ENCODE results near the gene RNF39.
"Not testable (repeated sequence)": the region's sequence is repeated elsewhere in the genome, so short reads cannot be mapped to it uniquely, and the experiment has no call there.

RNF39 gene

DNA sequence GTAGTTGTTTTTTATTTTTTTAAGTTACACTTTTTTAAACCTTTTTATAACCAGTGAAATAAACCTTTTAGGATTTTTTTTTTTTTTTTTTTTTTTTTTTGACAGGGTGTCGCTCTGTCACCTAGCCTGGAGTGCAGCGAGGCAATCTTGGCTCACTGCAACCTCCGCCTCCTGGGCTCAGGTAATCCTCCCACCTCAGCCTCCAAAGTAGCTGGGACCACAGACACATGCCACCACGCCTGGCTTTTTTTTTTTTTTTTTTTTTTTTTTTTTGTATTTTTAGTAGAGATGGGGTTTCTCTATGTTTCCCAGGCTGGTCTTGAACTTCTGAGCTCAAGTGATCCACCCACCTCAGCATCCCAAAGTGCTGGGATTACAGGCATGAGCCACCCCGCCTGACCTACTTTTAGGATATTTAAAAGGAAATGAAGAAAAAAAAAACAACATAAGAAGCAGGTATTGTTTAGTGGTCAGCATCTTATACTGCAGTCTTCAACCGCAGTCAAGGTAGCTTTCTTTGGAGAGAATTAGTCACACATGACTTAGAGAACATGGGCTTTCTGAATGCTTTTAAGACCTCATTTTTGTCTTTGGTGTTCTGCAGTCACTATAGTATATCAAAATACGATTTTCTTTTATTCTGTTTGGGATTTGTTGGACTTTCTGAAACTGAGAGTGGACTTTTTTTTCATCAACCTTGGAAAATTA is 12.9 kb downstream of the RNF39 start:
- DNase-seq (ENCODE audit: low read depth in 3 of 3, low spot score in 1 of 3): no peak

DNA sequence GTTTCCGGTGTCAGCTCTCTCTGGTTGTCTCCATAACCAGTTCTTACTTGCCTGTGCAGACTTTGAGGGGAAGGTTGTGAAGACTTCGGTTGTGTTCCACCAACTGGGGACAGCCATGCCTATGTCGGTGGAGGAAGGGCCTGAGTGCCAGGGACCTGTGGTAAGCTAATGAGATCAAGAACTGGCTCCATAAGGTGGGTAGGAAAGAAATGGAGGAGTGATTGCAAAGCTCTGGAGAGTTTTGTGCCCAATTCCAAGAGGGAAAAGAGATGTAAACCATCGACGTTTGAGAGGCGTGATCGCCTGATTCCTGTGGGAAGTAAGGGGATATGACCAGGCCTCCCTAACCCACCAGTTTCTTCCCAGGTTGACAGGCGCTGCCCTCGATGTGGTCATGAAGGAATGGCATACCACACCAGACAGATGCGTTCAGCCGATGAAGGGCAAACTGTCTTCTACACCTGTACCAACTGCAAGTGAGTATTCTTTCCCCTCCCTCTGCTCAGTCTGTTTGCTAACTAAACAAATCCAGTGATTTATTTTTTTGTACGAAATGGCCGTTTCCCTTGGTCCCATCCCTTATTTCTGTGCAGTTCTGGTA is 13.6 kb downstream of the RNF39 start:
- DNase-seq (ENCODE audit: low read depth in 3 of 3, low spot score in 1 of 3): no peak

DNA sequence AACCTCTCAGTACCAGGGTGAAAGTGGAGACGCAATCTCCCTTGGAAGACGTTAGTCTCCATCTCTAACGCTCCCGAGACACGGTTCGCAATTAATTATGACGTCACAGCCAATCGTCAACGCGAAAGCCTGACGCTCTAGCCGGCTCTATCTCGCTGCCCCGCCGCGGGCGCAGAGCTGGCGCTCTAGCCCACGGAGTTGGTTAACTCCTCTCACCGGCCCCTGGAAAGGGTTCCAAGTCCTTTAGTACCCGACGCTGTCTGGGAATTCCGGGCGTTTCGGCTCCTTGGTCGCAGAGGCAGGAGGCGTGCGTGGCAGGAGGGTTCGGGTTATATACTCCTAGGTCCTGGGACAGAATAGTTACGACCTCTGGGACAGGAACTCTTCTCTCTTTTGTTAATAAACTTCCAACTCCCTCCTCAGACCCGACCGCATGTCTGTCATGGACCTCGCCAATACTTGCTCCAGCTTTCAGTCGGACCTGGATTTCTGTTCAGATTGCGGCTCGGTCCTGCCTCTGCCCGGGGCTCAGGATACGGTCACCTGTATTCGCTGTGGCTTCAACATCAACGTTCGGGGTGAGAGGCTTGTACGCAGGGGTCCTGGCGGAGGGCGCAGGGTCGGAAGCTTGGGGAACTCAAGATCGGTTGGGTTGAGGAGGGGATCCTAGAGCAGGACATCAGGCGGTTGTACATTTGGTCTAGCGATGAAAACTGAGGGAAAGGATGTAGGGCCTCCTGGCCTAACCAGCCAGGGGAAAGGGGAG is 14.3 kb downstream of the RNF39 start, which contains the start of gene POLR1H:
TSS of gene POLR1H (plus strand) at position 174 of the 766 bp plus-strand sequence. CDS start at position 434, 260 bp downstream.
- peak; percentile 65 to 72 (median 67) for DNase-seq (ENCODE audit: low read depth in 3 of 3, low spot score in 1 of 3)

DNA sequence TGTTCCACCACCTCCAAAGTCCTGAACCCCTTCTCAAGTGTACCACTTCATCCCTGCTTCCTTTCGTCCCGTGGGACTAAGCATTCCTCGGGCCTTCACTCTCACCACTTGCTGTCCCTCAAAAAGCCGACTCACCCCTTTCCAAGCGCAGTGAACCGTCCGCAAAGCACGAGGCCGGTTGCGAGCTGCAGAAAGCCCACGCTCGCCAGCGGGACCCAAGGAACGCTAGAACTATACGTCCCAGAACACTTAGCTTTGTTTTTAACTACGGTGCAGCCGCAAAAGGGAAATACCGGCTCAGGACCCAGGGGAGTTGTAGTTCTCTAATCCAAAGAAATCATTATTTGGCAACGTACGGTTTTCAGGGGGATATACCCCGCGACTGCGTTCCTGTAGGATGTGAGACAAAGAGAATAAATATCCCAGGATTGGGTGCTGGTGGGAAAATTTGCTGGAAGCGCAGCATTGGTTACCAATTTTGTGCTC is 14.9 kb downstream of the RNF39 start:
- no peak for DNase-seq (ENCODE audit: low read depth in 3 of 3, low spot score in 1 of 3)

DNA sequence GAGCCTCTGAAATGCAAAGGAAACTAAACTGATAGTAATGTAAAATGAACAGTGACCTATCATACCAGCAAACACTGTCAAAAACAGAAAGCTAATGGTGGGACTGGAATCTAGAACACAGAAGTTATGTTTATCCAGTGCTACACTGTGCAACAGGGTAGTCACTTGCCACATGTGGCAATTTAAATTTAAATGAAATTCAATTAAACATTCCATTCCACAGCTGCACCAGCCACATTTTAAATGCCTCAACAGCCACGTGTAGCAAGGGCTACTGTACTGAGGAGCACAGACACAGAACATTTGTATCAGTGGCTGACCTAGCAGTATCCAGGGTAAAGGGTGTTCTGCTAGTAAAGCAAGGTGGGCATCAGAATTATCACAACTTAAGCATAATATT is 20.1 kb downstream of the RNF39 start:
- no peak for DNase-seq (ENCODE audit: low read depth in 3 of 3, low spot score in 1 of 3)

- no peak for DNase-seq (ENCODE audit: low read depth in 3 of 3, low spot score in 1 of 3)
Observed at GRCh38 chr6:30053682-30054081, 21.9 kb downstream of the RNF39 start.

GRCh38 chr6:30047220-30047619 is 28.3 kb downstream of the RNF39 start:
- DNase-seq (ENCODE audit: low read depth in 3 of 3, low spot score in 1 of 3): no peak

DNA sequence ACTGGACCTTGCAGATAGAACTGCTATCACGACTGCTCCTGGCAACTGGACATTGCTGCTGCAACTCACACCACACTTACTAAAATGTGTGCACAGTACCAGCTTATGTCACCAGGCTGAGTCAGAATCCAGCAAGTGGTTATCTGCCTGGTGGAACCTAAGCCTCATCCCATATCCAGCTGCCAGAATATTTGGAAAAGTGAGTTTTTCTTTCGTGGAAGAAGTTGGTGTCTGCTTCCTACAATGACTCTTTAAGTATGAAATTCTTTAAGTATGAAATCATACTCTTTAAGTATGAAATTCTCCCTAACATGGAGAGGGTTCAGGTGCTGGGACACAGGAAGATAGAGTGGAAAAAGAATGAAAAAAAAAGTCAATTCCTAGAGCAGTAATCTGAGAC is 30.9 kb downstream of the RNF39 start:
- DNase-seq (ENCODE audit: low read depth in 3 of 3, low spot score in 1 of 3): no peak

- DNase-seq (ENCODE audit: low read depth in 3 of 3, low spot score in 1 of 3): no peak
Observed at GRCh38 chr6:30043744-30044143, 31.8 kb downstream of the RNF39 start.

- no peak for DNase-seq (ENCODE audit: low read depth in 3 of 3, low spot score in 1 of 3)
Observed at GRCh38 chr6:30042914-30043313, 32.7 kb downstream of the RNF39 start.

GRCh38 chr6:30042476-30042875 is 33.1 kb downstream of the RNF39 start:
- DNase-seq (ENCODE audit: low read depth in 3 of 3, low spot score in 1 of 3): no peak

DNA sequence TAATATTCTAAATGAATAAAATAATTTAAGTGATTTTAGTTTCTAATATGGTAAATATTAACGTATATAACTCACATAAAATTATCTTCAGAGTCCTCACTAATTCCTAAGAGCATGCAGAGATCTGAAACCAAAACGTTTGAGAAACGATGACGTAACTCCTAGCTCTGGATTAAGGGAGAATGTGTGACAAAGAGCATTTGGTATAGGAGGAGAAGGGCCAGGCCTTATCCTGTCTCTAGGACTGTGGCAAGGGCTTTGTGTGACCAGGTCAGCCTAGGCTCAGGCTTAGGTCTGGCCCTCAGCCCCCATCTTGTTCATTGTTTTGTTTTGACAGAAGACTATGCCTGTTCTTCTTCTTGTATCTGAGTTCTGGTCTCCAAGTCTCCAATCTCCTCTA is 33.7 kb downstream of the RNF39 start:
- DNase-seq (ENCODE audit: low read depth in 3 of 3, low spot score in 1 of 3): no peak

- DNase-seq (ENCODE audit: low read depth in 3 of 3, low spot score in 1 of 3): no peak
Observed at GRCh38 chr6:30041221-30041620, 34.3 kb downstream of the RNF39 start.

DNA sequence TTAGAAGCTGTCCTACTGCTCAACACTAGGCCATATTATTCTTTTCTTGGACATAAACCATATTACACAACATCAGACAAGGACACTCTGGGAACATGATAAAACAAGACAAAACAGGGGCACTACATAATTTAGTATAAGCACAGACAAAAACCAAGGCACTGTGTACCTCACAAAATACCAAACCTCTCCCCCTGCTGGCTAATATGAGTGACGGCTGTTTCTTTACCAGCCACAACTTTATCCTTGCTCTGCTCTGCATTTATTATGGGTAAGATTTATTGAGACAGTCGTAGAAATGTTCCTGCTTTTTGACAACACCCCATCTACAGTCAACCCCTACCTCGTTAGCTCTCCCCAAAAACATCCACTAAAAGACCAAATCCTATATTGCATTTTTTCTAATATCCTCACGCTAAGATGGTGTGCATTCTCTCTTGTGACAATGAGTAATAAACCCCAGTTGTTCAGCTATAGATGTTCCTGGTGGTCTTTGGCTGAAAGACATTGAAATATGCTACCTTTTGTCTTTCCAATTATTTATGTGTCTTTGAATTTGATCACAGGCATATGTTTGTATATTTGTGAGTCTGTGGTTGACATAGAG is 38.3 kb downstream of the RNF39 start:
- no peak for DNase-seq (ENCODE audit: low read depth in 3 of 3, low spot score in 1 of 3)

GRCh38 chr6:30035784-30036183 is 39.8 kb downstream of the RNF39 start:
- no peak for DNase-seq (ENCODE audit: low read depth in 3 of 3, low spot score in 1 of 3)

GRCh38 chr6:30033440-30033839 is 42.1 kb downstream of the RNF39 start:
- not testable (repeated sequence) for DNase-seq (ENCODE audit: low read depth in 3 of 3, low spot score in 1 of 3)

GRCh38 chr6:30031381-30031780 is 44.2 kb downstream of the RNF39 start:
- DNase-seq (ENCODE audit: low read depth in 3 of 3, low spot score in 1 of 3): no peak

DNA sequence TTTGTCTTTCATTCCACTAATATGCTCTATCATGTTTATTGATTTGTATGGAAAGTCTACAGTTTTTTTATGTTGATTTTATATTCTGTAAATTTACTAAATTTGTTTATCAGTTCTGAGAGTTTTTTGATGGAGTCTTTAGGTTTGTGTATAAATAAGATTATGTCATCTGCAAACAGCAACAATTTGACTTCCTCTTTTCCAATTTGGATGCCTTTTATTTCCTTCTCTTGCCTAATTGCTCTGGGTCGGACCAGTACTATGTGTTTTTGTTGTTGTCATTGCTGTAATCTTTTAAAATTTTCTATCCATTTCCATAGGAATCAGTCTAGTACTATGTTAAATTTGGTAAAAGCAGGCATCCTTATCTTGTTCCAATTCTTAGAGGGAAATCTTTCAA is 46.0 kb downstream of the RNF39 start:
- no peak for DNase-seq (ENCODE audit: low read depth in 3 of 3, low spot score in 1 of 3)

- no peak for DNase-seq (ENCODE audit: low read depth in 3 of 3, low spot score in 1 of 3)
Observed at GRCh38 chr6:30025186-30025585, 50.4 kb downstream of the RNF39 start.

- DNase-seq (ENCODE audit: low read depth in 3 of 3, low spot score in 1 of 3): not testable (repeated sequence)
Observed at GRCh38 chr6:30022712-30023111, 52.9 kb downstream of the RNF39 start.

- no peak for DNase-seq (ENCODE audit: low read depth in 3 of 3, low spot score in 1 of 3)
Observed at GRCh38 chr6:30022189-30022588, 53.4 kb downstream of the RNF39 start.

- no peak for DNase-seq (ENCODE audit: low read depth in 3 of 3, low spot score in 1 of 3)
Observed at GRCh38 chr6:30020626-30021025, 54.9 kb downstream of the RNF39 start.

All from stimulated activated CD4-positive, alpha-beta T cell treated with anti-CD3 and anti-CD28 coated beads, TNF-alpha, amount 100 ng/mL, for 1 hour (primary cell).